ENCODE results near the gene MDM4.
A peak's percentile ranks its signal among the peaks of the same experiment; 100 is the strongest.

The MDM4 gene

DNA sequence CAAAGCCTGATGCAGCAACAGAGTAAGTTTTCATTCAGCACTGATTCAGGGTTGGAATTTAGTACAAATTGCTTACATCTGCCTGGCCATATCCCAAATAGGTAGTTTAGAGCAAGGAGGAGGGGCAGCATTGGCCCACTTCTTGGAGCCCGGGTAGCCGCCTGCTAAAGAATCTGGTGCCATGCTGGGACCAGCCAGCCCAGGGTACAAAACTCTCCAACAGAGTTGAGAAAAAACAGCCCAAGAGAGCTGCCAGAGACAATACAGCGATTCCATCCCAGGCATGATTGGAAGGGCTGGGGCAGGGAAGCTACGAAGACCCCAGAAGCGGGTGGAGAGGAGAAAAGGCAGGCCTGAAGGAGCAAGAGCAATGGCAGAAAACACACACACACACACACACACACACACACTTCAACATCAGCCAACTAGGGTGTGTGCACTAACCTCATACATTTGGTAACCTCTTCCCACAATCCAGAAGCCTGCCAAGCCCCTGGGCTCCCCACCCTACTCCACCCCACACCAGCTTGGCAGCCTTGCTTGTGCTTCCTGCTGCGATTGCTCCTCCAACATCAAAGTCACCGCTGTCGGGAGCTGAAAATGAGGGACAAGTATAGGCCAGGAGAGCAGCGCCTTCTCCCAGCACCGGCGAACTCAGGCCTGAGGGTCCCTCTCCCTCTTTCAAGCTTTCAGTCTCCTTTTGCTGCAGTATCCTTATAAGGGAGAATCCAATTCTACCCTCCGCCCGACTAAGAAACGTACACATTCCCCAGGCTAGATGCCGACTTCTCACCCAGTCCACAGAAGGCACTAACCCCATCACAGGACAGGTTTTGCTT is 22.8 kb upstream of the MDM4 start:
- DNase-seq (ENCODE audit: low read depth) = no peak

DNA sequence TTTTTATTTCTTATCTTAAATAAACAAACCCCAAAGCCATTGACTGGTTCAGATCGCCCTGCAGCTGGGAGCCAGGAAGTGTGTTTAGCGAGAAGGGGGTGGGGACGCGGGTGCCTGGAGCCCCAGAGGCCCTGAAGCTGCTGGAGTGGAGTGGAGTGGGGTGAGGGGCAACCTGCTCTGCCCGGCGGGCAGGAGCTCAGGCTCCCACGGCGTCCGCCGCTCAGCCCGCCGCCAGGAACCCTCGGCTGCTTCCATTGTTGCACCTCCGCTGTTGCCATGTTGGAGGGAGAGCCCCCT is 22.3 kb upstream of the MDM4 start:
- no peak for DNase-seq (ENCODE audit: low read depth)

DNA sequence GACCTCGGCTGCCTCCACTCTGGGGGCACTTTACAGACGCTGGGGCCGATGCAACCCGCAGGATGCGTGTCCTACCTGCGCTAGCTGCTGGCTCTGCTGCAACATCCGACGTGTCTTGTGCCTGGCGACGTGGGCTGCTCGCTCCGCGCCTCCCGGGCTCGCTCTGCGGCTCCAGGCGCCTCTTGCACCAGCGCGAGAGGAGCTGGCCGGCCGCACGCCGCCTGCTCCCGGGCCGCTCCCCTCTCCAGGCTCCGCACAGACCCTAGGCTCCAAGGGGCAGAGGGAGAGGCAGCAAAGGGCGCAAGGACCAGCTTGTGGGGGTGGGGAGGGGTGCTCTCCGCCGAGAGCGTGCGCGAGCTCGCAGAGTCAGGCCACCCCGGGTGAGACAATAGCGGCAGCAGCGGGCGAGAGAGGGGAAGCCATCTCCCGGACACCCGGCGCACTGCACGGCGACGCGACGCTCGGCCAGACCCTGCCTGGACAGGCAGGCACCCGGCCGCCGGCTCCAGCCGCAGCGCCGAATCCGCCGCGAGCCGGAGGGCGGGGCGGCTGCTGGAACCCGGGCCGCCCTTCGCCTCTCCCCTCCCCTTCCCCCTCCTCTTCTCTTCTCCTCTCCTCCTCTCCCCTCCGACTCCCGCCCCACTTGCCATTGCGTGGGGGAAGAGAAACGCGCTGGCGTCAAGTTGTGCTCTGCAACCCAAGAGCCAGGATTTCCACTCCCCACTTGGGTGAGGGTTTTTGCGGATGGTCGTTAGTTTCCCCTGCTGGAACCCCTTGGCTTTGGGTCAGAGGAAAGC is 21.7 kb upstream of the MDM4 start, which contains the start of gene PIK3C2B:
TSS of gene PIK3C2B (minus strand) at position 525 of the 797 bp plus-strand sequence. CDS start 25,003 bp downstream, outside the sequence.
- peak; percentile 42 for DNase-seq (ENCODE audit: low read depth)

DNA sequence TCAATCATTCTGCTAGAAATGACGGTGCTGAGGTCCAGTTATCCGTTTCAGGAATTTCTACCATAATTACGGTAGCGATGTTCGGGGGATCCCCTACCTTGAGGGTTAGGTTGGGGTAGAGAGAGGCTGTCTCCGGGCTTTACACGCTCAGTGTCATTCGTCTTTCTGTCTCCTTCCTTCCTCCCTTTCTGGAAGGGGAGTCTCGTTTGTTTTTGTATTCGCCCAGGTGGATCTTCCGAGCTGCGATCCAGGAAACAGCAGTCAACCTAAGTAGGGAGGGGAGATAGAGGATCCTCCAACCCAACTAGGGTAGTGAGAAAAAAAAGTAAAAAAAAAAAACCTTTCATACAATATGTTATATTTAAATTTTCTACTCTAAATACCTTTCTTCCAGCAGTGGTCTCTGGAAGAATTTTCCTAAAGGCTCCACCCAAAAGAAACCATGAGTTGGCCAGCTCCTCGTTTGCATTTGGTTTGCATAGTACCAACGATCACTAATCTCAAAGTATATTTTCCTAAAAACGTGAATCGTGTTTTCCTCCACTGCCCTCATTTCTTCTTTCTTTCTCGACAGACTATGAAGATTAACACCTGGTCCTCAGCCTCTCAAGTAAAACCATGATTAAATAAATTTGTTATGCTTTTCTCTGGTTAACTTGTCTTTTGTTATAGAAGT is 21.0 kb upstream of the MDM4 start:
- no peak for DNase-seq (ENCODE audit: low read depth)

- no peak for DNase-seq (ENCODE audit: low read depth)
Observed at GRCh38 chr1:204495777-204496176, 20.4 kb upstream of the MDM4 start.

DNA sequence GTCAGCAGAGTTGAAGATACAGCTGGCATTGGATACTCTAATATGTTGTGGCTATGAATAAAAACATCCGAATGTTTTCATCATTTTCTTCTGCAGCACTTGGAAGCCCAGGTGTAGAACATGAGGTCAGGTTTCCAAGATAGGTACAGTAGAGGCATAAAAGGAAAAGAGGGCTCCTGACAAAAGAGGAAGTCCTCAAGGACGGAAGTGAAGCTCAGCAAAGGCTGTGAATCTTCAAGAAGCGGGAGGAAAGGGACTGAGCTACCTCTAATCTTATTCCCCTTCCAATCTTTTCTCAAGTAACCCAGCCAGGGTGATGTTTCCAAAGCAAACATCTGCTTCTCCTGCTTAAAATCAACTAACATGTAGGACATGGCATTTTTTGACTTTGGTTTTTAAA is 17.2 kb upstream of the MDM4 start:
- DNase-seq (ENCODE audit: low read depth) = no peak

- no peak for DNase-seq (ENCODE audit: low read depth)
Observed at GRCh38 chr1:204499511-204500468, 16.4 kb upstream of the MDM4 start.

- no peak for DNase-seq (ENCODE audit: low read depth)
Observed at GRCh38 chr1:204502241-204502640, 14.0 kb upstream of the MDM4 start.

DNA sequence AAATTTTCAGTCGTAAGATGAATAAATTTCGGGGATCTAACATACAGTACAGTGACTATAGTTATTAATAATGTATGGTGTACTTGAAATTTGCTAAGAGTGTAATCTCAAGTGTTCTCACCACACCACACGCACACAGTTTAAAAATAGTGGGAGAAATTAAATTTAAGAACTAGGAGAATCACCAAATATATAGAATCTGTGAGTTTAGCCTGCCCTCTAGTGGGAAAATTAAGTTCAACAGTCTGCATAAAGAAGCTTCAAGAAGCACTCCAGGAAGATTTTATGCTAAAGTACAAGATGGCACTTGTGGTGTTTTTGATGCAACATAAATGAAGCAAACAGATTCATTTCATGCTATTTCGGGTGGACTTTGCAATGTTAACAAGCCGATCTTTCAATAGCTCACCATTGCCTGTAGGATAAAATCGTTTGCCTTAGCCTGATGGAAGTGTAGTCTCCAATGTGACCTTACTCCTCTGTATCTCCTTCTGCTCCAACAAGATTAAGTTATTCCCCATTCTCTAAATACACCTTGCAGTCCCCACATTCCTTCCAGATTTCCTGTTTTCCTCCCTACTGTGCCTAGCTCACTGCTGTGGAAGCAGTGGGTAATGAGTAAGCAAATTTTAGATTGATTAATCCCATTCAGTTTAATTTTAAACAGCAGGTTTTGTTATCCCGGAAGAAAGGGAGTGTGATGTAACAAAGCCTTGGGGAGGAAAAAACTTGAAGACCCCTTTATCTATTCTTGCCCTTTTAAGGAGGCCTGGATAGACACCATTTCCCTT is 12.9 kb upstream of the MDM4 start:
- DNase-seq (ENCODE audit: low read depth) = no peak

DNA sequence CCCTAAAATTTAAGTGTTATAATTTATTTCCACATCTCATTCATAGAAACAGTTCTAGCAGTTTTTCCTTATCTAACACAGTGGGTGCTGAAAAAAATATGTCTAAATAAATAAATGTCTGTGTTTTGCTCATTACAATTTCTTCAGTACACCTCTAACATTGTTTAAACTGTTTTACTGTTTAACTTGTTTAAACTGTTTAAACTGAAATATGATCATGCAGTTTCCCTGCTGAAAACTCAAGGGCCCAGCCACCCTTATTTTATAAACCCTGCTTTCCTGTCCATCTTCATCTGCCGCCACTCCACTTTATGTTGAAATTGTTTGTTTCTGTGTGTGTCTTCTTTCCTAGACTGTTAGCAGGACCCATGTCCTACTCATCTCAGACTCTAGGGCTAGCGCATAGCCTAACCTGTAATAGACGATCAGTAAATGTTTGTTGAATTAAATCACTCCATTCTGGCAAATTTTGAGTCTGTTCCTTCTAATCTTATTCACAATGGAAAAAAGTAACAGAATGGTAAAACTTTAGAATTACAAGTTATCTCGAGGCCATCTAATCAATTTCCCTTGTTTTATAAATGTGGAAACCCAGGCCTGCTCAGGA is 12.2 kb upstream of the MDM4 start:
- DNase-seq (ENCODE audit: low read depth) = no peak

DNA sequence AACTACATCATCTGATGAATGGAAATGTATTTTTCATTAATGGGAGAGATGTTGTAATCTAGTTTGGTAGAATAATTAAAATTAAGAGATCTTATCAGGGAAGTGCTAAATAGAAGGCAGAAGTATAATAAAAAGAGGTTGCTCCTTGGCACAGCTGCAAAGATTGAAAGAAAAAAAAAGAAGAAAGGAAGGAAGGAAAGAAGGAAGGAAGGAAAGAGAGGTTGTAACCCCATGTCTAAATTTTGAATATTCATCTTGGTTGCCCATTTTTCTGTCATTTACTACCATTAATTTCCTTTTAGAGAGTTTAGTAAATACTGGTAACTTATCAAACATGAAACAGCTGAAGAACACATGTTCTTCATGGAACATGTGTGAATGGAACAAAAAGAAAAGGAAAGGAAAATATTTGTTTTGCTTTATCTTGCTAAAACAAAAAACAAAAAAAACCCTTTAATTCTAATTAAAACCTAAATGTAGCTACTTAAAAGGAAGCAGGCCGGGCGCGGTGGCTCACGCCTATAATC is 10.5 kb upstream of the MDM4 start:
- DNase-seq (ENCODE audit: low read depth) = no peak

GRCh38 chr1:204506201-204506968 is 9.8 kb upstream of the MDM4 start:
- peak; percentile 49 for DNase-seq (ENCODE audit: low read depth)

DNA sequence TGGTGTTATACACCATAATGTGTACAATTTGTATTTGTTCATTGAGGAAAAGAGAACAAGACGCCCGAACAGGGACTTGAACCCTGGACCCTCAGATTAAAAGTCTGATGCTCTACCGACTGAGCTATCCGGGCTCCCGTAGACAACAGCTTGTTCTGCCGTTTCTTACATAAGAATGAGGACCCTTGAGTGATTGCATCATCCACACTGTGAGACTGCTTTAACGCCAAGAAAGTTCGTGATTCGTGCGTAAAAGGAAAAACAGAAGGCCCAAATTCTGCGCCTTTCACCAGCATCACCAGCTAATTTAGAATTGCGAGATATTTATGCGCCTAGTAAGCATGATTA is 9.3 kb upstream of the MDM4 start:
- peak; percentile 72 for DNase-seq (ENCODE audit: low read depth)

DNA sequence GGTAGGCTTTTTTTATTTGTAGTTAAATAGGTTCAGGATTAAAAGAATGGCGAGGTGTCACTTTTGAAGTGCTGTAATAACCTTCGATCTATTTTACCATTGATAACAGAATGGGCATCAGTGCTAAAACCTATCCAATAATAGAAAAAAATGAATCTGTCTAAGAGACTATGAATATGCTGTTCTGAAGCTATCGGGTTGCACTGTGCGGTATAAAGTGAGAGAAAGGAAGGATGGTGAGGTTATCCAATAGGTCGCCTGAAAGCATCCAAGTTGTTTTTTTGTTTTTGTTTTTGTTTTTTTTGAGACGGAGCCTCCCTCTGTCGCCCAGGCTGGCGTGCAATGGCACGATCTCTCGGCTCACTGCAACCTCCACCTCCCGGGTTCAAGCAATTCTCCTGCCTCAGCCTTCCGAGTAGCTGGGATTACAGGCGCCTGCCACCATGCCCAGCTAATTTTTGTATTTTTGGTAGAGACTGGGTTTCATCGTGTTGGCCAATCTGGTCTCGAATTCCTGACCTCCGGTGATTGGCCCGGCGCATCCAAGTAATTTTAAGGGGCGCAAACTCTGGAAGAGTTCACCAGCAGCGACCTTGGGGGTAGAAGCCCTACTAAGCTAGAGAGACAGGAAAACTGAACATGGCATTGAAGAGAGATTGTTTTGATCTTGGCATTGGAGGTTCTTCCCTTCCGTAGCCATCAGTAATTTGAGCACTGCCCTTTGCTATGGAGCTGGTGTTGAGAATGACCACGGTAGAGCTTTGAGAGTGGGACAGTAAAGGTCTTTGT is 8.7 kb upstream of the MDM4 start:
- DNase-seq (ENCODE audit: low read depth) = no peak

DNA sequence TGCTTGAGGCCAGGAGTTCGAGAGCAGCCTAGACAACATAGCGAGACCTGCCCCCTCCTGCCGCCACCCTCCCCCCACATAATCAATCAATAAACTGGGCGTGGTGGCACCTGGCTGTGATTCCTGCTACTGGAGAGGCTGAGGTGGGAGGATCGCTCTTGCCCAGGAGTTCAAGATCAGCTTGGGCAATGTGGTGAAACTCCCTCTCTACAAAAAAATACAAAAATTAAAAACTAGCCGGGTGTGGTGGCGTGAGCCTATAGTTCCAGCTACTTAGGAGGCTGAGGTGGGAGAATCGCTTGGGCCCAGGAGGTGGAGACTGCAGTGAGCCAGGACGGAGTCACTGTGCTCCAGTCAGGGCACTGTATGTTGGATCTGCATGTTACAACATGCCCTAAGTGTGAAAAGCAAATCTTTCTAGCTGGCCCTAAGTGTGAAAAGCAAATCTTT is 7.0 kb upstream of the MDM4 start:
- DNase-seq (ENCODE audit: low read depth) = no peak

- DNase-seq (ENCODE audit: low read depth) = no peak
Observed at GRCh38 chr1:204511366-204511765, 4.8 kb upstream of the MDM4 start.

GRCh38 chr1:204513117-204513716 is 3.0 kb upstream of the MDM4 start:
- DNase-seq (ENCODE audit: low read depth) = no peak

DNA sequence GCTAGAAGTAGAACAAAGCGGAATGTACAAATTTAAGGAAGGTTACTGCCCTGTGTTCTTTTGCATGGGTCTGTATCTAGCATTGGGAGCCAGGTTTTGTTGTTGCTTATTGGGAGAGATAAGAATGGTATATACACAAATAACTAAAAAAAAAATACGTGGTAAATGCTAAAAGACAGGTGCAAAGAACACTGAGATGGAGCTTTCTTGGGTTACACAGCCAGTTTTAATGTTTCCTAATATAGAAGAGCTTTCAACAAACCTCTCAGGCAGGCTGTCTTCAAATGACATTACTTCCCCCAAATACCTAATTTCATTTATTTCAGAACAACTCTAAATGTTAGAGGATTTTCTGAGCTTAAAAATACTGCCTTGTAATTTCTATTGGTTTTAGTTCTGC is 1.4 kb upstream of the MDM4 start:
- no peak for DNase-seq (ENCODE audit: low read depth)
